Body of pancreas (tissue), 4 donors: ENCODE measurements around the gene CHSY1. TPM values are rescaled to one million over a fixed set of nuclear protein-coding genes. Genes with fewer than 3 reads are reported as not detected.
A peak's percentile ranks its signal among the peaks of the same experiment; 100 is the strongest.

Source experiments
- ATAC-seq: fragments of 150-250 bp; one replicate; pipeline ENCODE4 v1.9.1; 2016
- DNase-seq, 4 donors: peaks; one replicate each; pipeline ENCODE4 v3.0.0-alpha.2; 2019
- H3K27ac ChIP-seq, 4 donors: fragments of 200-600 bp; sonication (generic); 1 replicate in 3 of 4; 2 replicates in 1 of 4; pipeline versions ENCODE4 v1.5.1 to v1.6.1; 2016 to 2019; ENCODE audit warnings: mild to moderate bottlenecking in 1 of 4, mixed read lengths in 1 of 4, moderate library complexity in 1 of 4
- H3K27me3 ChIP-seq, 2 donors: fragments of 200-600 bp; sonication (generic); one replicate each; pipeline ENCODE4 v1.6.0; 2016; ENCODE audit warnings: mild to moderate bottlenecking in 1 of 2
- H3K36me3 ChIP-seq, 2 donors: fragments of 200-600 bp; sonication (generic); replicated peaks in 1 of 2; 2 replicates each; pipeline ENCODE4 v1.5.1; 2016; ENCODE audit warnings: low read depth in 2 of 2; ENCODE audit not compliant: insufficient read depth in 1 of 2
- H3K4me1 ChIP-seq: fragments of 200-600 bp; sonication (generic); one replicate; pipeline ENCODE4 v1.6.0; 2016
- H3K4me3 ChIP-seq, 2 donors: fragments of 200-600 bp; sonication (generic); 1 replicate in 1 of 2; 2 replicates in 1 of 2; pipeline ENCODE4 v1.5.1; 2016 to 2019
- H3K9me3 ChIP-seq, 3 donors: fragments of 200-600 bp; sonication (generic); 1 replicate in 2 of 3; 2 replicates in 1 of 3; pipeline ENCODE4 v1.5.1; 2016
- POLR2A ChIP-seq, 3 donors: fragments of 450-650 bp; IDR thresholded peaks; one replicate each; pipeline ENCODE4 v1.6.1; 2016; ENCODE audit warnings: antibody characterized with exemption in 3 of 3, mild to moderate bottlenecking in 2 of 3
- WGBS, 2 donors: methylation state at CpG; one replicate each; pipeline ENCODE4 v1.1.5; 2017; 5-methylcytosine and 5-hydroxymethylcytosine counted together
- intact Hi-C: fragments of 100-400 bp; cut with DNase I; formaldehyde crosslinking; loops from one replicate; pipeline ENCODE4 v1.15.1; 2023
- total RNA-seq, 2 donors: library from RNA; depleted of rRNA; stranded (reverse); fragments of >200 nt; gene quantifications; one replicate each; pipeline ENCODE4 v1.1.0, GENCODE V29; 2016
- TF ChIP-seq, protein P1 (sequence below), 7 experiments: fragments of 450-650 bp in 4 of 7; fragments of 200-600 bp in 3 of 7; sonication (generic) in 3 of 7; IDR thresholded peaks; one replicate each; pipeline ENCODE4 v1.5.1; 2016 to 2019; ENCODE audit warnings: antibody characterized with exemption in 7 of 7

CHSY1 gene
- total RNA-seq, 2 donors from 2014 or later: 7.8 to 12.2 TPM

DNA sequence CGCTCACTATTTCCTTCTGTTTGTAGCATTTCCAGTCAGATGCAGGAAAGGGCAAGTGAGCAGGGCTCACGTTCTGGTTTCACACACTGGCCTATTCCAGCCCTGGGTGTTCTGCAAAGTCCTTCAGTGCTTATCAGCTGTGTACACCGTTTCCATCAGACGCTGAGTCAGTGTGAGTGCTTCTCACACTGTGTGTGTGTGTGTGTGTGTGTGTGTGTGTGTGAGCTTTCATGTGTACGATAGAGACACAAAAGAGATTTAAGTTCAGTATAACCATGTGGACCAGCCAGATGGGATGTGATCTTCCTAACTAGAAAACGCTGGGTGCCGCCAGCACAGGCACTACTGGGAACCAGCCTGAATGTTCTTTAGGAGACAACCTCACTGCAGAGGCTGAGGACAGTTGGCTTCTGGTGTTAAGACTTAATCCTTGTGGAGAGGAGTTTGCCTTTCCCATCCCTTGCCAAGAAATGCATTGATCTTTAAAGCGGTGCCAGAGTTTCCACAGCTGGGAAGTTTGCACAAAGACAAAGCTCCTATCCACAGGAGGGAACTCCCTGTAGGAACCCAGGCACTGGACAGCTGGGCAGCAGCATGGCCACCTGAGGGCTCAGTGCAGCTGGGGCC, 3.9 kb upstream of the CHSY1 start:
- no peak overlapping the region for H3K4me3 ChIP-seq
- no peaks in the 10 kb centered on the region for H3K36me3 ChIP-seq
- H3K27me3 ChIP-seq: no peaks in the 10 kb centered on the region
- H3K9me3 ChIP-seq: no peaks in the 10 kb centered on the region
- intact Hi-C loops: loop anchor here (5.0 to 10.0 kb wide), 3 partner anchors 168 to 631 kb away; no protein-coding TSS in a partner anchor
- DNase-seq (peak in 3 of 4 donors; percentile 59 to 64 (median 62)), ATAC-seq (no peak)
- 16 to 18% methylated on average over 6 to 8 of the region's 8 CpGs for WGBS, 2 donors
- H3K4me1 ChIP-seq: peaks cover 13% of the 10 kb centered on the region
- H3K27ac ChIP-seq: no peak overlapping the region
- TF ChIP-seq POLR2A (IDR thresholded peaks at IDR 0.05): no peak
- TF ChIP-seq, protein P1, sequence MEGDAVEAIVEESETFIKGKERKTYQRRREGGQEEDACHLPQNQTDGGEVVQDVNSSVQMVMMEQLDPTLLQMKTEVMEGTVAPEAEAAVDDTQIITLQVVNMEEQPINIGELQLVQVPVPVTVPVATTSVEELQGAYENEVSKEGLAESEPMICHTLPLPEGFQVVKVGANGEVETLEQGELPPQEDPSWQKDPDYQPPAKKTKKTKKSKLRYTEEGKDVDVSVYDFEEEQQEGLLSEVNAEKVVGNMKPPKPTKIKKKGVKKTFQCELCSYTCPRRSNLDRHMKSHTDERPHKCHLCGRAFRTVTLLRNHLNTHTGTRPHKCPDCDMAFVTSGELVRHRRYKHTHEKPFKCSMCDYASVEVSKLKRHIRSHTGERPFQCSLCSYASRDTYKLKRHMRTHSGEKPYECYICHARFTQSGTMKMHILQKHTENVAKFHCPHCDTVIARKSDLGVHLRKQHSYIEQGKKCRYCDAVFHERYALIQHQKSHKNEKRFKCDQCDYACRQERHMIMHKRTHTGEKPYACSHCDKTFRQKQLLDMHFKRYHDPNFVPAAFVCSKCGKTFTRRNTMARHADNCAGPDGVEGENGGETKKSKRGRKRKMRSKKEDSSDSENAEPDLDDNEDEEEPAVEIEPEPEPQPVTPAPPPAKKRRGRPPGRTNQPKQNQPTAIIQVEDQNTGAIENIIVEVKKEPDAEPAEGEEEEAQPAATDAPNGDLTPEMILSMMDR (IDR thresholded peaks at IDR 0.05): no peak

DNA sequence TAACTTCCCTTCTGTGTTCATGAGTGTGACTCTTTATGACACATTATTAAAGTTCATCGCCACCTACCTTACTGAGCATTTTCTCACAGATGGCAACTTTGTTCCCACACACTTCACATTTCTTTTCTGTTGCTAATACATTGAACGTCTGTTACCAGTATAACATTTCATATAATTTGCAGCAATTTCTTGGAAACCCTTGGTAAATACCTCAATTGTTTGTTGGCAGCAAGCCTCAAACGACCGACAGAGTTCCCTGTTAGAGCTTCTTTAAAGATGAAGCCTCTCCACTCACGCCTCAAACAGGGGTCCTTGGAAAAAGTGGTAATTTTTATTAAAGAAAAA, 3.2 kb upstream of the CHSY1 start:
- TF ChIP-seq, protein P1 (IDR thresholded peaks at IDR 0.05): no peak
- TF ChIP-seq POLR2A (IDR thresholded peaks at IDR 0.05): no peak
- ATAC-seq (no peak), DNase-seq (no peak)
- H3K27ac ChIP-seq: no peak overlapping the region
- H3K4me3 ChIP-seq: no peak overlapping the region
- peaks cover 20% of the 10 kb centered on the region for H3K4me1 ChIP-seq
- intact Hi-C loops: loop anchor here (5.0 to 10.0 kb wide), 3 partner anchors 168 to 630 kb away; no protein-coding TSS in a partner anchor
- H3K36me3 ChIP-seq: no peaks in the 10 kb centered on the region
- WGBS, 2 donors: 58 to 62% methylated on average over 5 of the region's 5 CpGs
- no peaks in the 10 kb centered on the region for H3K27me3 ChIP-seq
- H3K9me3 ChIP-seq: no peaks in the 10 kb centered on the region

DNA sequence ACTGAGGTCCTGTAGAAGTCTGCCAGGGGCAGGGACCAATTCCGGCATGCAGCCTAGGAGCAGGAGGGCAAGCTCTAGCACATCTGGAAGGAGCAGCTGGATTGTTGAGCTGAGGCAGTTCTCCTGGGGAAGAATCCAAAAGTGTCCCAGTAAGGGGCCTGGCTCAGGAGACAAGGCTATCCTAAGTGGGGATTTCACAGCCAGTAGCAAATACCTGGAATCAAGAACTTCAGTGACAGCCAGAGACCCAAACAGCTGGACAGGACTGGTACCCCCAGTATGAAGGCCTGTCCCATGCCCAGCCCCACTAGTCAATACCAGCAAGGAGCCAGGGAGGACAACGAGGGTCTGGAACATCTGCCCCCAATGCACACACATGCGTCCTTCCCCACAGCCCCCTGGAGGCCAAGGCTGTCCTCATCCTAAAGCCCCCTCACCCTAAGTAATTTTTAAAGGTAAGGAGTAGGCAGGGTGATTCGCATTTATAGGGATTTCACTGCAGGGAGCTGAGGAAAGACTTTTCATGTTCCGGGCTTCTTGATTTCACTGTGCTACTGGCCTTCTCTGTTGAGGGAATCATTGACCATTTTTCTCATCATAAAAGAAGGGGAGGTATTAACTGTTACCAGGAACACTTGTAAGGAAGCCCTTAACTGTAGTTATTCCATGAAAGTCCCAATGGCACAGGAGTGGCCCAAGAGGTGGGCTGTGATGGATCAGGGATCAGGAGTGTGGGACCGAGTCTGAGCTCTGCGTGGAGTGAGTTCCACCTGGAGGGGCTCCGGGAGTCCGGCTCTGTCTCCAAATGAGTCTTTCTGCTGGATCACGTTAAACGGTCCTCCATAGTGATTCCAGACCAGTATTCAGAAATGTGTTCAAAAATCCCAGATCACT, 2.6 kb upstream of the CHSY1 start:
- DNase-seq (no peak), ATAC-seq (no peak)
- peaks cover 26% of the 10 kb centered on the region for H3K4me1 ChIP-seq
- intact Hi-C loops: loop anchor here (5.0 to 10.0 kb wide), 3 partner anchors 167 to 630 kb away; no protein-coding TSS in a partner anchor
- no peaks in the 10 kb centered on the region for H3K27me3 ChIP-seq
- H3K27ac ChIP-seq: no peak overlapping the region
- TF ChIP-seq POLR2A (IDR thresholded peaks at IDR 0.05): no peak
- TF ChIP-seq, protein P1 (IDR thresholded peaks at IDR 0.05): no peak
- H3K36me3 ChIP-seq: no peaks in the 10 kb centered on the region
- no peaks in the 10 kb centered on the region for H3K9me3 ChIP-seq
- 81 to 97% methylated on average over 8 to 11 of the region's 11 CpGs for WGBS, 2 donors
- H3K4me3 ChIP-seq: no peak overlapping the region

DNA sequence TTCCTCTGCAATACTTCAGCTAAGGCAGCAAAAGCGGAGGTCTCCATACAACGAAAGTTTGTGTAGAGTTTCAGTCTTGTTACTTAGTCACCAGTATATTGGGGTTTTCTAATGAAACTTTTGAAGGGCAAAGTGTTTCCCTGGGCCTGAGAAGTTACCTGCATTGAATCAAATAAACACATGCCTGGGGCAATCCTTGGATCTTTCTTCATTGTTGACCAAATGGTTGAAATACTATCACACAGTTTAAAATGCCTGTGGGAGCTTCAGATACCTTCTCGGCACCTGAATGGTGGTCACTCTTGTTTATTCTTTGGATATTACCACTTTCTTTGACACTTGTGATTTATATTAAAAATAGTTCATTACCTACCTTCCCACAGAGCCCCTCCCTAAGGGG, 988 bp upstream of the CHSY1 start:
- WGBS, 2 donors: 41 to 45% methylated on average over 3 of the region's 3 CpGs
- Histone ChIP-seq H3K4me1 (peaks cover 24% of the 10 kb centered on the region), H3K27ac (peak overlapping the region in 3 of 4 donors; percentile 44 to 85 (median 83)), H3K27me3 (no peaks in the 10 kb centered on the region), H3K9me3 (no peaks in the 10 kb centered on the region), H3K36me3 (no peaks in the 10 kb centered on the region), H3K4me3 (peak overlapping the region in 1 of 2 donors; percentile 8)
- intact Hi-C loops: loop anchor here (10.0 kb wide), 1 partner anchor 628 kb away; no protein-coding TSS in a partner anchor
- DNase-seq: no peak
- TF ChIP-seq, protein P1 (IDR thresholded peaks at IDR 0.05): no peak
- no peak for TF ChIP-seq POLR2A (IDR thresholded peaks at IDR 0.05)
- no peak for ATAC-seq
